ENCODE measurements around the gene THBS1. TPM values are rescaled to one million over a fixed set of nuclear protein-coding genes. Genes with fewer than 3 reads are reported as not detected.

THBS1 gene
- total and polyA plus RNA-seq, 8 donors, result 14.0 to 176 (median 56.4) TPM

DNA sequence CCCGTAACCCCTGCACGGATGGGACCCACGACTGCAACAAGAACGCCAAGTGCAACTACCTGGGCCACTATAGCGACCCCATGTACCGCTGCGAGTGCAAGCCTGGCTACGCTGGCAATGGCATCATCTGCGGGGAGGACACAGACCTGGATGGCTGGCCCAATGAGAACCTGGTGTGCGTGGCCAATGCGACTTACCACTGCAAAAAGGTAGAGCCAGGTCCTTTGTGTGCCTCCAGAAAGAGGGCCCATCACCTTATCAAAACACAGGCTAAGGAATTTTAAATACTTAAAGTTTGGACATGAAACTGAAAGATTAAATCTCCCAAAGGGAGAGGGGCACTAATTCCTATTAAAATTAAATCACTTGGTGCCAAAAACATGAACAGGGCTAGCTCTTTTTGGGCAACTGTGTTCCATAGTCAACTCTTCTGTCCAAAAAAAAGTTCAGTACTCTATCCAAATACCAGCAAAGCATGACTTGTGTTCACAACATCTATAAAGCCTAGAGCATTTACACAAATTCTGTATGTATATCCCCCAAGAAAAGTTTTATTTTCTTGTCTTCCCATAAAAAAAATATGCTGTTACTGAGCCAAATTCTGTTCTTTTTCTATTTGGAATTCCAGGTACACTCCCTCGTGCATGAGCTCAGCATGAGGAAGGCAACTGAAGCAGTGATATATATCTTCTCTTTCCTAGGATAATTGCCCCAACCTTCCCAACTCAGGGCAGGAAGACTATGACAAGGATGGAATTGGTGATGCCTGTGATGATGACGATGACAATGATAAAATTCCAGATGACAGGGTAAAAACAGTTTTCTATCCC lies 9.2 kb downstream of the THBS1 start:
- DNase-seq, result no peak
- no peak overlapping the region for H3K4me3 ChIP-seq
- no peaks in the 10 kb centered on the region for H3K4me1 ChIP-seq
- FAIRE-seq, result no peak
- intact Hi-C loops (cut with DNase I), result loop anchor here in 1 of 3 donors (10.0 kb wide), 1 partner anchor 765 kb away; no protein-coding TSS in a partner anchor
- no peak for ATAC-seq
- TF ChIP-seq, protein P1, sequence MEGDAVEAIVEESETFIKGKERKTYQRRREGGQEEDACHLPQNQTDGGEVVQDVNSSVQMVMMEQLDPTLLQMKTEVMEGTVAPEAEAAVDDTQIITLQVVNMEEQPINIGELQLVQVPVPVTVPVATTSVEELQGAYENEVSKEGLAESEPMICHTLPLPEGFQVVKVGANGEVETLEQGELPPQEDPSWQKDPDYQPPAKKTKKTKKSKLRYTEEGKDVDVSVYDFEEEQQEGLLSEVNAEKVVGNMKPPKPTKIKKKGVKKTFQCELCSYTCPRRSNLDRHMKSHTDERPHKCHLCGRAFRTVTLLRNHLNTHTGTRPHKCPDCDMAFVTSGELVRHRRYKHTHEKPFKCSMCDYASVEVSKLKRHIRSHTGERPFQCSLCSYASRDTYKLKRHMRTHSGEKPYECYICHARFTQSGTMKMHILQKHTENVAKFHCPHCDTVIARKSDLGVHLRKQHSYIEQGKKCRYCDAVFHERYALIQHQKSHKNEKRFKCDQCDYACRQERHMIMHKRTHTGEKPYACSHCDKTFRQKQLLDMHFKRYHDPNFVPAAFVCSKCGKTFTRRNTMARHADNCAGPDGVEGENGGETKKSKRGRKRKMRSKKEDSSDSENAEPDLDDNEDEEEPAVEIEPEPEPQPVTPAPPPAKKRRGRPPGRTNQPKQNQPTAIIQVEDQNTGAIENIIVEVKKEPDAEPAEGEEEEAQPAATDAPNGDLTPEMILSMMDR (IDR thresholded peaks at IDR 0.05), result no peak
- H3K27ac ChIP-seq, result no peak overlapping the region
- 88 to 92% methylated on average over 13 of the region's 13 CpGs for WGBS, 2 donors
- H3K27me3 ChIP-seq, result no peaks in the 10 kb centered on the region
- H3K9me3 ChIP-seq, result no peaks in the 10 kb centered on the region
- peaks cover 3 to 64% (median 16%) of the 10 kb centered on the region in 3 donors for H3K36me3 ChIP-seq

DNA sequence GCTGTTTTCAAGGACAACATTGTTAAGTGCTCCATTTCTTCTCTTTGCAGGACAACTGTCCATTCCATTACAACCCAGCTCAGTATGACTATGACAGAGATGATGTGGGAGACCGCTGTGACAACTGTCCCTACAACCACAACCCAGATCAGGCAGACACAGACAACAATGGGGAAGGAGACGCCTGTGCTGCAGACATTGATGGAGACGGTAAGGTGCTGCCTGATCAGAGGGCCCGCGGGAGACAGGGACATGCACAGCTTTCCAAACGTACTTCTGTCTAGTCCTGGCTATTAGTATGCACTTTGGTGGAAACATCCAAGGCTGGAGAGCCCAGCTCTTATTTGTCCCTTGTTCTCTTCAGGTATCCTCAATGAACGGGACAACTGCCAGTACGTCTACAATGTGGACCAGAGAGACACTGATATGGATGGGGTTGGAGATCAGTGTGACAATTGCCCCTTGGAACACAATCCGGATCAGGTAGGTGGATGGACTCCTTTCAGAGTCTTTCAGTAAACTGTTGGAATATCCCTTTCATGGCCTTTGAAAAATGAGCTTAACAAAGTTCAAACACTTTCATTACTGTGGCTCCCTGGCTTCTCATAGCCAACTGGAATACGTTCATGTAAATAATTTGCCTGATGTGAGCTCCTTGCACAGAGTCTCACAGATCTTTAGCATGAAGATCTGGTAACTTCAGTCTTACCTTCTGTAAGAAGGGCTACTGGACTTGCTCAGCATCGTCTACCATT lies 10.4 kb downstream of the THBS1 start:
- Histone ChIP-seq H3K27ac (no peak overlapping the region), H3K27me3 (no peaks in the 10 kb centered on the region), H3K36me3 (peaks cover 9 to 69% (median 12%) of the 10 kb centered on the region in 3 donors), H3K4me3 (no peak overlapping the region), H3K9me3 (no peaks in the 10 kb centered on the region), H3K4me1 (no peaks in the 10 kb centered on the region)
- TF ChIP-seq, protein P1 (IDR thresholded peaks at IDR 0.05), result no peak
- DNase-seq (no peak), ATAC-seq (no peak), FAIRE-seq (no peak)
- 82 to 87% methylated on average over 11 of the region's 11 CpGs for WGBS, 2 donors
- intact Hi-C loops (cut with DNase I), result no loop called here

DNA sequence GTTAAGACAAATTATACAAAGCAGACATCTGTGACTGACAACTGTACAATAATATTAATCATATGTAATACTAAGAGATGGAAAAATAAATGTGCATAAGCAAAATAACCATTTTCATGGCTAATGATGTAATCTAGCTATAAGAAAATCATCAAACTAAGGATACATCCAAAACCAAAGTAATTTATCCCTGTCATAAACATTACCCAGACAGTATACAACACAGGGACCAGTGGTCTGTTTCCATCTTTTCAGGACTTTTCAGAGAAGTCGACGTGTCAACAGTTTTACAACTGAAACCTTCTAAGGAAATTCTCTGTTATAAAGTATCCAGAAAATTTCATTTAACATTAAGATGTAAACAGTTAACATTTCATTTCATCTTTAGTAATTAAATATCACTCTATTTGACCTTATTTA lies 11.0 kb downstream of the THBS1 start:
- TF ChIP-seq, protein P1 (IDR thresholded peaks at IDR 0.05), result no peak
- intact Hi-C loops (cut with DNase I), result no loop called here
- Histone ChIP-seq H3K27ac (no peak overlapping the region), H3K27me3 (no peaks in the 10 kb centered on the region), H3K9me3 (no peaks in the 10 kb centered on the region), H3K4me3 (no peak overlapping the region), H3K4me1 (no peaks in the 10 kb centered on the region), H3K36me3 (peaks cover 9 to 66% (median 12%) of the 10 kb centered on the region in 3 donors)
- no peak for DNase-seq
- no peak for ATAC-seq
- 76 to 92% methylated on average over 2 of the region's 2 CpGs for WGBS, 2 donors
- FAIRE-seq, result peak; percentile 78

DNA sequence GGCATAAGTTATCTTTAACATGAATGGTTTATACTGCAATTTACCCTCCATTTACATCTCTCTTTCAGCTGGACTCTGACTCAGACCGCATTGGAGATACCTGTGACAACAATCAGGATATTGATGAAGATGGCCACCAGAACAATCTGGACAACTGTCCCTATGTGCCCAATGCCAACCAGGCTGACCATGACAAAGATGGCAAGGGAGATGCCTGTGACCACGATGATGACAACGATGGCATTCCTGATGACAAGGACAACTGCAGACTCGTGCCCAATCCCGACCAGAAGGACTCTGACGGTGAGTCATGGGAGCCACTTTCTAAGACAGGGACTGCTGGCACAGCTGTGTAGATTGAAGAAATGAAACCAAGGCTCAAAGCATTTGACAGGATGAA lies 11.6 kb downstream of the THBS1 start:
- no peaks in the 10 kb centered on the region for H3K9me3 ChIP-seq
- H3K27ac ChIP-seq, result no peak overlapping the region
- DNase-seq (no peak), FAIRE-seq (no peak), ATAC-seq (no peak)
- H3K27me3 ChIP-seq, result no peaks in the 10 kb centered on the region
- intact Hi-C loops (cut with DNase I), result no loop called here
- peaks cover 9 to 60% (median 12%) of the 10 kb centered on the region in 3 donors for H3K36me3 ChIP-seq
- no peak overlapping the region for H3K4me3 ChIP-seq
- no peaks in the 10 kb centered on the region for H3K4me1 ChIP-seq
- 78 to 91% methylated on average over 6 of the region's 6 CpGs for WGBS, 2 donors
- TF ChIP-seq, protein P1 (IDR thresholded peaks at IDR 0.05), result no peak
